ENCODE data around the gene PILRA.
"Not testable (repeated sequence)": the region's sequence is repeated elsewhere in the genome, so short reads cannot be mapped to it uniquely, and the experiment has no call there.

GRCh38 chr7:100326914-100327313 is 46.4 kb upstream of the PILRA start:
- TF ChIP-seq CTCF, POLR2A, EP300 (IDR thresholded peaks at IDR 0.05): not testable (repeated sequence)
